GM21528 (cell line): ENCODE measurements around the gene FAM131A.

Experiments used
- ATAC-seq: cut with Tn5 transposase; IDR thresholded peaks from one replicate; pipeline ENCODE4 v1.9.1; 2021; ENCODE audit warnings: mild to moderate bottlenecking, moderate library complexity; ENCODE audit not compliant: unreplicated experiment, low FRiP score

Gene FAM131A

GRCh38 chr3:184373422-184373821 lies 36.0 kb downstream of the FAM131A start:
- ATAC-seq, result no peak

GRCh38 chr3:184375747-184376461 lies 38.5 kb downstream of the FAM131A start:
- ATAC-seq, result no peak

- ATAC-seq, result no peak
Observed at GRCh38 chr3:184377374-184377773, 40.0 kb downstream of the FAM131A start.

- ATAC-seq, result no peak
Observed at GRCh38 chr3:184377882-184378445, 40.6 kb downstream of the FAM131A start, which contains the start of gene THPO. Gene THPO (minus strand): TSS chr3:184378207. CDS start chr3:184376259, 1,948 bp downstream.

- no peak for ATAC-seq
Observed at GRCh38 chr3:184378651-184379357, 41.4 kb downstream of the FAM131A start.

GRCh38 chr3:184379358-184380184 lies 42.2 kb downstream of the FAM131A start, which contains the start of gene CHRD:
Gene CHRD (plus strand): TSS chr3:184380054. CDS start chr3:184380319, 265 bp downstream.
- ATAC-seq, result no peak

GRCh38 chr3:184380185-184380626 lies 42.8 kb downstream of the FAM131A start:
- no peak for ATAC-seq

GRCh38 chr3:184380627-184381260 lies 43.3 kb downstream of the FAM131A start:
- no peak for ATAC-seq

GRCh38 chr3:184381261-184382224 lies 44.1 kb downstream of the FAM131A start:
- no peak for ATAC-seq

GRCh38 chr3:184382326-184383032 lies 45.1 kb downstream of the FAM131A start:
- no peak for ATAC-seq

- ATAC-seq, result no peak
Observed at GRCh38 chr3:184383033-184383740, 45.8 kb downstream of the FAM131A start.

GRCh38 chr3:184384342-184384741 lies 46.9 kb downstream of the FAM131A start:
- no peak for ATAC-seq

- ATAC-seq, result no peak
Observed at GRCh38 chr3:184384856-184385422, 47.5 kb downstream of the FAM131A start.

- ATAC-seq, result no peak
Observed at GRCh38 chr3:184386047-184386806, 48.8 kb downstream of the FAM131A start.

GRCh38 chr3:184387174-184387714 lies 49.8 kb downstream of the FAM131A start:
- no peak for ATAC-seq

- no peak for ATAC-seq
Observed at GRCh38 chr3:184388164-184388935, 51.0 kb downstream of the FAM131A start.
